ENCODE data around the gene AP3S2. TPM values are rescaled to one million over a fixed set of nuclear protein-coding genes. Genes with fewer than 3 reads are reported as not detected.
"Not testable (repeated sequence)": the region's sequence is repeated elsewhere in the genome, so short reads cannot be mapped to it uniquely, and the experiment has no call there.

Gene AP3S2
- total and polyA plus RNA-seq, 2 of the 4 experiments (the other 2 are of a cell fraction) = 12.6 to 34.1 TPM

- H3K9me1 ChIP-seq (ENCODE audit: insufficient read depth, low read length); BruUV-seq (replicated peaks); H4K8ac ChIP-seq (ENCODE audit: low read depth in 2 of 2, low read length in 2 of 2); intact Hi-C loops (cut with micrococcal nuclease); H2AK9ac ChIP-seq (replicated peaks; ENCODE audit: low read depth, low read length, poor library complexity); H3K4me2 ChIP-seq (ENCODE audit: low read depth, low read length); ATAC-seq (ENCODE audit: low read depth); H3K4ac ChIP-seq (ENCODE audit: low read depth, low read length); H3K4me3 ChIP-seq (ENCODE audit: insufficient read depth, low read depth, low read length); H3K9me3 ChIP-seq (ENCODE audit: control insufficient read depth, insufficient read depth, low read length); H4K91ac ChIP-seq (ENCODE audit: insufficient read depth, low read depth, low read length); dilution Hi-C loops (cut with HindIII; ENCODE audit: low sequenced_read_pairs, unreplicated experiment); H3K27me3 ChIP-seq (ENCODE audit: control insufficient read depth, insufficient read depth, low read length); POLR2A ChIA-PET (ENCODE audit: unreplicated experiment); H2BK15ac ChIP-seq (ENCODE audit: low read depth, low read length); H3K9ac ChIP-seq (ENCODE audit: low read depth, low read length); H2AFZ ChIP-seq (replicated peaks; ENCODE audit: low read length, poor library complexity); H3K14ac ChIP-seq (replicated peaks; ENCODE audit: low read depth, low read length); H2BK5ac ChIP-seq (ENCODE audit: low read depth, low read length, poor library complexity, severe bottlenecking); in situ Hi-C loops (cut with MboI; ENCODE audit: low sequenced_read_pairs); DNase-seq; H4K20me1 ChIP-seq (ENCODE audit: insufficient read depth, low read length); H3K18ac ChIP-seq (ENCODE audit: low read depth, low read length); H2BK120ac ChIP-seq (ENCODE audit: low read depth, low read length); H3K27ac ChIP-seq (ENCODE audit: insufficient read depth, low read length); H3K23ac ChIP-seq (ENCODE audit: low read depth, low read length); H2BK20ac ChIP-seq (ENCODE audit: low read depth, low read length); H3K79me1 ChIP-seq (ENCODE audit: low read depth in 1 of 2, low read length in 2 of 2); H3K56ac ChIP-seq (ENCODE audit: extremely low read depth, insufficient read depth, low read length); H4K5ac ChIP-seq (ENCODE audit: low read depth, low read length); H3K4me1 ChIP-seq (ENCODE audit: control insufficient read depth, insufficient read depth, low read length); H2AK5ac ChIP-seq (ENCODE audit: low read depth, low read length): not testable (repeated sequence)
- no CpG with 5 or more reads among the region's 3 CpGs for WGBS, 2 experiments (ENCODE audit: extremely low coverage in 2 of 2, insufficient read length in 1 of 2)
- CTCF ChIA-PET = interaction anchor here (1.1 to 1.9 kb wide), 2 partner anchors 8 to 11 kb away, joined by 3 to 6 read pairs; no protein-coding TSS in a partner anchor
- peaks cover 27% of the 10 kb centered on the region for H3K36me3 ChIP-seq (ENCODE audit: control insufficient read depth, insufficient read depth, low read length)
Observed at GRCh38 chr15:89885179-89885578, 8.6 kb downstream of the AP3S2 start.
